Measurements from ENCODE around the gene FBXO39.

DNA sequence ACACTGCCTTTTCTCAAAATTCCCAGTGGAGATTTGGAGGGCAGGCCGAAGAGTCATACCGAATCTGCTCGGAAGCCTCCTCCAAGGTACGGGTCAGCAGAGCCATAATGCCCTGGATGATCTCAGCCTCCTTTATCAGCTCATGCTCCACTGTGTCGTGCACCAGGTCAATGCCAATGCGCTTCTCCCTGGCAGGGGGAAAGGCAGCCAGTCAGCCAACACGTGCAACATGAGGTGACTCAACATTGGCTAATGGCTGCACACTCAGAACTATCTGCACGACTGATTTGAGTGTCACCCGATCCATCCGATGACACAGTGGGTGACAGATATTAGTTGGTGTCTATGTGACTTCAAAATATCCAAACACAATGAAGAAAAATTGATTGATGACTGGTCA, 39.8 kb downstream of the FBXO39 start:
- no peak for TF ChIP-seq CTCF (IDR thresholded peaks at IDR 0.05)
- TF ChIP-seq POLR2A (IDR thresholded peaks at IDR 0.05), result no peak

Measured in esophagus squamous epithelium (tissue), 4 donors.